HEK293 (cell line): ENCODE results near the gene PCBP1.

Source experiments
- CTCF ChIA-PET: fragments of 350-600 bp; formaldehyde crosslinking; extraction: SDS; loops from one replicate; lab custom pipeline; 2021; ENCODE audit warnings: antibody characterized with exemption; lab: Yijun Ruan, JAX
- POLR2A ChIA-PET: fragments of 300-600 bp; formaldehyde crosslinking; extraction: SDS; loops from one replicate; lab custom pipeline; 2020; ENCODE audit warnings: antibody characterized with exemption, inconsistent platforms; lab: Yijun Ruan, JAX
- H3K27ac ChIP-seq: fragments of 200-500 bp; sonication (Bioruptor generic); 2 replicates; pipeline ENCODE4 v1.5.1; 2014; ENCODE audit warnings: low read depth, low read length, control low read depth, inconsistent platforms; ENCODE audit errors: extremely low read depth
- H3K36me3 ChIP-seq, 2 experiments: fragments of 200-500 bp in 1 of 2; sonication (Bioruptor generic) in 1 of 2; 1 replicate in 1 of 2; 2 replicates in 1 of 2; pipeline ENCODE4 v1.5.1; 2014 to 2017; ENCODE audit warnings: inconsistent platforms in 2 of 2, low read length in 2 of 2; ENCODE audit not compliant: control insufficient read depth in 2 of 2, insufficient read depth in 1 of 2
- H3K4me1 ChIP-seq: fragments of 200-500 bp; sonication (Bioruptor generic); 2 replicates; pipeline ENCODE4 v1.5.1; 2014; ENCODE audit warnings: mild to moderate bottlenecking, low read length, inconsistent platforms; ENCODE audit not compliant: control insufficient read depth, insufficient read depth
- H3K4me3 ChIP-seq: 2 replicates; pipeline ENCODE4 v1.5.1; 2011; ENCODE audit warnings: low read depth, mild to moderate bottlenecking, control low read depth, low read length, moderate library complexity
- H3K9me3 ChIP-seq: fragments of 200-500 bp; sonication (Bioruptor generic); 2 replicates; pipeline ENCODE4 v1.5.1; 2014; ENCODE audit warnings: low read depth, low read length, inconsistent platforms; ENCODE audit not compliant: control insufficient read depth, insufficient read depth
- KLF16 ChIP-seq: fragments of 450-650 bp; formaldehyde crosslinking; IDR thresholded peaks from 2 replicates; pipeline ENCODE4 v1.5.1; 2017; ENCODE audit warnings: missing biosample characterization, missing genetic modification characterization
- SCRT1 ChIP-seq: fragments of 450-650 bp; formaldehyde crosslinking; IDR thresholded peaks from 2 replicates; pipeline ENCODE4 v1.5.1; 2016; ENCODE audit warnings: missing biosample characterization, missing genetic modification characterization, borderline replicate concordance
- ZNF221 ChIP-seq: fragments of 450-650 bp; formaldehyde crosslinking; IDR thresholded peaks from 2 replicates; pipeline ENCODE4 v1.5.1; 2017; ENCODE audit warnings: missing biosample characterization, missing genetic modification characterization, borderline replicate concordance
- ZNF529 ChIP-seq: fragments of 450-650 bp; formaldehyde crosslinking; IDR thresholded peaks from 2 replicates; pipeline ENCODE4 v1.5.1; 2017; ENCODE audit warnings: missing genetic modification characterization, missing biosample characterization; ENCODE audit not compliant: insufficient replicate concordance
- ZNF600 ChIP-seq: fragments of 450-650 bp; formaldehyde crosslinking; IDR thresholded peaks from 2 replicates; pipeline ENCODE4 v1.5.1; 2016; ENCODE audit warnings: missing biosample characterization, missing genetic modification characterization
- ZXDB ChIP-seq: fragments of 450-650 bp; formaldehyde crosslinking; IDR thresholded peaks from 2 replicates; pipeline ENCODE4 v1.5.1; 2016; ENCODE audit warnings: missing biosample characterization, missing genetic modification characterization
- TF ChIP-seq, protein P1 (sequence below): fragments of 450-650 bp; formaldehyde crosslinking; IDR thresholded peaks from 2 replicates; pipeline ENCODE4 v1.5.1; 2016; ENCODE audit warnings: missing biosample characterization, missing genetic modification characterization
- TF ChIP-seq, protein P2 (sequence below): fragments of 450-650 bp; formaldehyde crosslinking; IDR thresholded peaks from 2 replicates; pipeline ENCODE4 v1.5.1; 2016; ENCODE audit warnings: missing biosample characterization, missing genetic modification characterization
- TF ChIP-seq, protein P3 (sequence below): fragments of 450-650 bp; formaldehyde crosslinking; optimal IDR thresholded peaks from 2 replicates; pipeline ENCODE3; 2016; ENCODE audit warnings: missing biosample characterization, mild to moderate bottlenecking, missing genetic modification characterization
- TF ChIP-seq, protein P4 (sequence below): fragments of 450-650 bp; formaldehyde crosslinking; IDR thresholded peaks from 2 replicates; pipeline ENCODE4 v1.5.1; 2016; ENCODE audit warnings: missing biosample characterization, missing genetic modification characterization
- TF ChIP-seq, protein P5 (sequence below): fragments of 450-650 bp; IDR thresholded peaks from 2 replicates; pipeline ENCODE4 v1.5.1; 2018; ENCODE audit warnings: missing biosample characterization, mild to moderate bottlenecking, missing genetic modification characterization

Gene PCBP1

DNA sequence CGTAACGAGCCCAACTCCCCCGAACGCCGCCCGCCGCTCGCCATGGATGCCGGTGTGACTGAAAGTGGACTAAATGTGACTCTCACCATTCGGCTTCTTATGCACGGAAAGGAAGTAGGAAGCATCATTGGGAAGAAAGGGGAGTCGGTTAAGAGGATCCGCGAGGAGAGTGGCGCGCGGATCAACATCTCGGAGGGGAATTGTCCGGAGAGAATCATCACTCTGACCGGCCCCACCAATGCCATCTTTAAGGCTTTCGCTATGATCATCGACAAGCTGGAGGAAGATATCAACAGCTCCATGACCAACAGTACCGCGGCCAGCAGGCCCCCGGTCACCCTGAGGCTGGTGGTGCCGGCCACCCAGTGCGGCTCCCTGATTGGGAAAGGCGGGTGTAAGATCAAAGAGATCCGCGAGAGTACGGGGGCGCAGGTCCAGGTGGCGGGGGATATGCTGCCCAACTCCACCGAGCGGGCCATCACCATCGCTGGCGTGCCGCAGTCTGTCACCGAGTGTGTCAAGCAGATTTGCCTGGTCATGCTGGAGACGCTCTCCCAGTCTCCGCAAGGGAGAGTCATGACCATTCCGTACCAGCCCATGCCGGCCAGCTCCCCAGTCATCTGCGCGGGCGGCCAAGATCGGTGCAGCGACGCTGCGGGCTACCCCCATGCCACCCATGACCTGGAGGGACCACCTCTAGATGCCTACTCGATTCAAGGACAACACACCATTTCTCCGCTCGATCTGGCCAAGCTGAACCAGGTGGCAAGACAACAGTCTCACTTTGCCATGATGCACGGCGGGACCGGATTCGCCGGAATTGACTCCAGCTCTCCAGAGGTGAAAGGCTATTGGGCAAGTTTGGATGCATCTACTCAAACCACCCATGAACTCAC lies 673 bp downstream of the PCBP1 start (continued):
- TF ChIP-seq, protein P1, sequence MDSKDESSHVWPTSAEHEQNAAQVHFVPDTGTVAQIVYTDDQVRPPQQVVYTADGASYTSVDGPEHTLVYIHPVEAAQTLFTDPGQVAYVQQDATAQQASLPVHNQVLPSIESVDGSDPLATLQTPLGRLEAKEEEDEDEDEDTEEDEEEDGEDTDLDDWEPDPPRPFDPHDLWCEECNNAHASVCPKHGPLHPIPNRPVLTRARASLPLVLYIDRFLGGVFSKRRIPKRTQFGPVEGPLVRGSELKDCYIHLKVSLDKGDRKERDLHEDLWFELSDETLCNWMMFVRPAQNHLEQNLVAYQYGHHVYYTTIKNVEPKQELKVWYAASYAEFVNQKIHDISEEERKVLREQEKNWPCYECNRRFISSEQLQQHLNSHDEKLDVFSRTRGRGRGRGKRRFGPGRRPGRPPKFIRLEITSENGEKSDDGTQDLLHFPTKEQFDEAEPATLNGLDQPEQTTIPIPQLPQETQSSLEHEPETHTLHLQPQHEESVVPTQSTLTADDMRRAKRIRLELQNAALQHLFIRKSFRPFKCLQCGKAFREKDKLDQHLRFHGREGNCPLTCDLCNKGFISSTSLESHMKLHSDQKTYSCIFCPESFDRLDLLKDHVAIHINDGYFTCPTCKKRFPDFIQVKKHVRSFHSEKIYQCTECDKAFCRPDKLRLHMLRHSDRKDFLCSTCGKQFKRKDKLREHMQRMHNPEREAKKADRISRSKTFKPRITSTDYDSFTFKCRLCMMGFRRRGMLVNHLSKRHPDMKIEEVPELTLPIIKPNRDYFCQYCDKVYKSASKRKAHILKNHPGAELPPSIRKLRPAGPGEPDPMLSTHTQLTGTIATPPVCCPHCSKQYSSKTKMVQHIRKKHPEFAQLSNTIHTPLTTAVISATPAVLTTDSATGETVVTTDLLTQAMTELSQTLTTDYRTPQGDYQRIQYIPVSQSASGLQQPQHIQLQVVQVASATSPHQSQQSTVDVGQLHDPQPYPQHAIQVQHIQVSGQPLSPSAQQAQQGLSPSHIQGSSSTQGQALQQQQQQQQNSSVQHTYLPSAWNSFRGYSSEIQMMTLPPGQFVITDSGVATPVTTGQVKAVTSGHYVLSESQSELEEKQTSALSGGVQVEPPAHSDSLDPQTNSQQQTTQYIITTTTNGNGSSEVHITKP (tag by site-specific recombination) = peak; percentile 88
- peak; percentile 41; the same call in 1 of the 2 replicates for TF ChIP-seq ZXDB
- TF ChIP-seq, protein P2, sequence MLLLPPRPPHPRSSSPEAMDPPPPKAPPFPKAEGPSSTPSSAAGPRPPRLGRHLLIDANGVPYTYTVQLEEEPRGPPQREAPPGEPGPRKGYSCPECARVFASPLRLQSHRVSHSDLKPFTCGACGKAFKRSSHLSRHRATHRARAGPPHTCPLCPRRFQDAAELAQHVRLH = no peak
- peak; percentile 88 for TF ChIP-seq ZNF600 (tag by site-specific recombination)
- TF ChIP-seq, protein P3, sequence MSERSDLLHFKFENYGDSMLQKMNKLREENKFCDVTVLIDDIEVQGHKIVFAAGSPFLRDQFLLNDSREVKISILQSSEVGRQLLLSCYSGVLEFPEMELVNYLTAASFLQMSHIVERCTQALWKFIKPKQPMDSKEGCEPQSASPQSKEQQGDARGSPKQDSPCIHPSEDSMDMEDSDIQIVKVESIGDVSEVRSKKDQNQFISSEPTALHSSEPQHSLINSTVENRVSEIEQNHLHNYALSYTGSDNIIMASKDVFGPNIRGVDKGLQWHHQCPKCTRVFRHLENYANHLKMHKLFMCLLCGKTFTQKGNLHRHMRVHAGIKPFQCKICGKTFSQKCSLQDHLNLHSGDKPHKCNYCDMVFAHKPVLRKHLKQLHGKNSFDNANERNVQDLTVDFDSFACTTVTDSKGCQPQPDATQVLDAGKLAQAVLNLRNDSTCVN = peak; percentile 80
- TF ChIP-seq, protein P4, sequence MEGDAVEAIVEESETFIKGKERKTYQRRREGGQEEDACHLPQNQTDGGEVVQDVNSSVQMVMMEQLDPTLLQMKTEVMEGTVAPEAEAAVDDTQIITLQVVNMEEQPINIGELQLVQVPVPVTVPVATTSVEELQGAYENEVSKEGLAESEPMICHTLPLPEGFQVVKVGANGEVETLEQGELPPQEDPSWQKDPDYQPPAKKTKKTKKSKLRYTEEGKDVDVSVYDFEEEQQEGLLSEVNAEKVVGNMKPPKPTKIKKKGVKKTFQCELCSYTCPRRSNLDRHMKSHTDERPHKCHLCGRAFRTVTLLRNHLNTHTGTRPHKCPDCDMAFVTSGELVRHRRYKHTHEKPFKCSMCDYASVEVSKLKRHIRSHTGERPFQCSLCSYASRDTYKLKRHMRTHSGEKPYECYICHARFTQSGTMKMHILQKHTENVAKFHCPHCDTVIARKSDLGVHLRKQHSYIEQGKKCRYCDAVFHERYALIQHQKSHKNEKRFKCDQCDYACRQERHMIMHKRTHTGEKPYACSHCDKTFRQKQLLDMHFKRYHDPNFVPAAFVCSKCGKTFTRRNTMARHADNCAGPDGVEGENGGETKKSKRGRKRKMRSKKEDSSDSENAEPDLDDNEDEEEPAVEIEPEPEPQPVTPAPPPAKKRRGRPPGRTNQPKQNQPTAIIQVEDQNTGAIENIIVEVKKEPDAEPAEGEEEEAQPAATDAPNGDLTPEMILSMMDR = peak; percentile 76
- TF ChIP-seq SCRT1 (tag by site-specific recombination) = no peak

DNA sequence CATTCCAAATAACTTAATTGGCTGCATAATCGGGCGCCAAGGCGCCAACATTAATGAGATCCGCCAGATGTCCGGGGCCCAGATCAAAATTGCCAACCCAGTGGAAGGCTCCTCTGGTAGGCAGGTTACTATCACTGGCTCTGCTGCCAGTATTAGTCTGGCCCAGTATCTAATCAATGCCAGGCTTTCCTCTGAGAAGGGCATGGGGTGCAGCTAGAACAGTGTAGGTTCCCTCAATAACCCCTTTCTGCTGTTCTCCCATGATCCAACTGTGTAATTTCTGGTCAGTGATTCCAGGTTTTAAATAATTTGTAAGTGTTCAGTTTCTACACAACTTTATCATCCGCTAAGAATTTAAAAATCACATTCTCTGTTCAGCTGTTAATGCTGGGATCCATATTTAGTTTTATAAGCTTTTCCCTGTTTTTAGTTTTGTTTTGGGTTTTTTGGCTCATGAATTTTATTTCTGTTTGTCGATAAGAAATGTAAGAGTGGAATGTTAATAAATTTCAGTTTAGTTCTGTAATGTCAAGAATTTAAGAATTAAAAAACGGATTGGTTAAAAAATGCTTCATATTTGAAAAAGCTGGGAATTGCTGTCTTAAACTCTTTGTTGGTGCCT lies 1.4 kb downstream of the PCBP1 start:
- peak overlapping the region; percentile 100 for H3K27ac ChIP-seq
- ChIA-PET POLR2A (interaction anchor here (0.7 to 5.9 kb wide), 13 partner anchors 16 to 205 kb away, joined by 3 to 56 read pairs (median 4); partner anchors contain the start of genes C2orf42, MXD1 and SNRPG), CTCF (interaction anchor here (0.5 to 1.2 kb wide), 5 partner anchors 37 to 300 kb away, joined by 3 to 4 read pairs (median 3); no protein-coding TSS in a partner anchor)
- TF ChIP-seq ZXDB = 0 out of 2 replicates have a peak, but pooled peaks have one; percentile 4
- no peak for TF ChIP-seq KLF16 (tag by site-specific recombination)
- no peak for TF ChIP-seq ZNF221
- no peak for TF ChIP-seq ZNF529 (tag by site-specific recombination)
- TF ChIP-seq, protein P5, sequence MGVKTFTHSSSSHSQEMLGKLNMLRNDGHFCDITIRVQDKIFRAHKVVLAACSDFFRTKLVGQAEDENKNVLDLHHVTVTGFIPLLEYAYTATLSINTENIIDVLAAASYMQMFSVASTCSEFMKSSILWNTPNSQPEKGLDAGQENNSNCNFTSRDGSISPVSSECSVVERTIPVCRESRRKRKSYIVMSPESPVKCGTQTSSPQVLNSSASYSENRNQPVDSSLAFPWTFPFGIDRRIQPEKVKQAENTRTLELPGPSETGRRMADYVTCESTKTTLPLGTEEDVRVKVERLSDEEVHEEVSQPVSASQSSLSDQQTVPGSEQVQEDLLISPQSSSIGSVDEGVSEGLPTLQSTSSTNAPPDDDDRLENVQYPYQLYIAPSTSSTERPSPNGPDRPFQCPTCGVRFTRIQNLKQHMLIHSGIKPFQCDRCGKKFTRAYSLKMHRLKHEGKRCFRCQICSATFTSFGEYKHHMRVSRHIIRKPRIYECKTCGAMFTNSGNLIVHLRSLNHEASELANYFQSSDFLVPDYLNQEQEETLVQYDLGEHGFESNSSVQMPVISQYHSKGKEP (tag by site-specific recombination) = no peak
- peaks cover 11% of the 10 kb centered on the region for H3K4me1 ChIP-seq
- peaks cover 5 to 38% of the 10 kb centered on the region in 2 experiments; a peak in 2 of 3 replicates for H3K36me3 ChIP-seq
- H3K9me3 ChIP-seq = no peaks in the 10 kb centered on the region
- H3K4me3 ChIP-seq = peak overlapping the region; percentile 70
